ENCODE results near the gene AANAT.

The AANAT gene

DNA sequence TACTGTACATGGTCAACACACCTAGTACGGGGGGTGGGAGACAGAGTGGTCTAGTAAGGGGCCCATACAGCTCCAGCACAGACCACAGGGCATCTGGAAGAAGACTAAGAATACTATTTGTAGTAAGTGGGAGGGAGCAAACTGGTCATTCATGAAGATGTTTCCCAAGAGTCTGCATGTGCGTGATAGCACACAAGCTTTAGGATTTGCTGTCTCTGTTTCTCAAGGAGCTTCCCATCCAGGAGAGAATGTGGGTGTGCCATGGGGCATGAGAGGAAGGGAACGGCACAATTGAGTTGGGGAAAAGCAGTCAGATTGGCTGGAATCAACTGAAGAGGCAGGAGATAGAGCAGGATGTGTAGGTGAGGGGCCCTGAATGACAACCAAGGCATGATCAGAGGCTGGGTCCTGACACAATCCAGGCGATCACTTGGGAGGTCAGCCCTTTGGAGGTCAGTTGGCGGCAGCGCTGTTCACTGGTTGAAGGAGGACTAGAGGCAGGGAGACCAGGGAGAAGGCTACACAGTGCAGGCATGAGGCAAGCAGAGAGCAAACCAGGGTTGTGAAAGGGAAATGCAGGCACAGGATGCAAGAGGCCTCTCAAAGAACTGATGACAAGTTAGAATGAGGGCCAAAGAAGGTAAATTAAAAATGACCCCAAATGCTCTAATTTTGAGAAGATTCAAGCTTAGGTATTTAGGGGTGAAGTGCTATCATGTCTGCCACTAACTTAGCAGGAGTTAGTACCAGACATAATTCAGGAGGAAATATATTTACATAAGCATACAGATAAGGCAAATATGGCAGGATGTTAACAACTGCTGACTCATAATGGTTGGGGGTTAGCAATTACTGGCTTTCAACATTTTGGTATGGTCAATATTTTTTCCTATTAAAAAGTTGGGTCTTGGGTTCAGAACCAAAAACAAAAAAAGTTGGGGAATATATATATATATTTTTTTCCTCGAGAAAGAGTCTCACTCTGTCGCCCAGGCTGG, 24.8 kb upstream of the AANAT start:
- DNase-seq (ENCODE audit: low read depth, low spot score), result no peak

DNA sequence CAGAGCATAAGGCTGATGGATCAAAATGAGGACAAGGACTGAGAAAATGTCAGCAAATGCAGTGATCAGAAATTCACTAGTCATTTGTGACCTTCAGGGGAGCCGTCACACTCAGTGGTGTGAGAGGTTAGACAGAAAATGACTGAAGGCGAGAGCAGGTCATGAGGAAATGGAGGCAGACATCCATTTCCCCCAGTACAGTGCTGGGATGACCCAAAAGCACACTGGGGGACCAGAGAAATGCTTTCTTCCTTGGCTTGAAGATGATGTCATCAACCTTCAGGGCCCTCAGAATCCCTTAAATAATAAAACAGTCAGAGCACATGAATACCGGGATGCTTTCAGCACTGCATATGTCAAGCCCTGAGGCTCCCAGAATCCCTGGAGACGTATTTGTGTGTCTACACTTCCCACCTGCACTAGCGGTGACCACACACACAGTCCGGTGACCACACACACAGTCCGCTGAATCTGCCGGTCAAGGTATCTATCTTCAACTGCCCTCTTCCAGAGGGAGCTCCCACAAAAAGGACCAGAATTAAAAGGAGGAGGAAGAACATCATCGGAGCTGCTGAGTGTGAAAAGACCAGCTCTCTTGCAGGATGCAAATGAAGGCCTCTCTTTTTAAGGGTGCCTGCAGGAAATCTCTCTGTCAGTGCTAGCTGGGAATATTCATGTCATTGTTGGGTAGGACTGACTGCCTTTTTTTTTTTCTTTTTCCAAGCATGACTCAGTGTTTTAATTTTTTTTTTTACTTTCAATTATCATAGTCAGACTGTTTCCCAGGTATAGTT, 22.7 kb upstream of the AANAT start:
- DNase-seq (ENCODE audit: low read depth, low spot score), result no peak

DNA sequence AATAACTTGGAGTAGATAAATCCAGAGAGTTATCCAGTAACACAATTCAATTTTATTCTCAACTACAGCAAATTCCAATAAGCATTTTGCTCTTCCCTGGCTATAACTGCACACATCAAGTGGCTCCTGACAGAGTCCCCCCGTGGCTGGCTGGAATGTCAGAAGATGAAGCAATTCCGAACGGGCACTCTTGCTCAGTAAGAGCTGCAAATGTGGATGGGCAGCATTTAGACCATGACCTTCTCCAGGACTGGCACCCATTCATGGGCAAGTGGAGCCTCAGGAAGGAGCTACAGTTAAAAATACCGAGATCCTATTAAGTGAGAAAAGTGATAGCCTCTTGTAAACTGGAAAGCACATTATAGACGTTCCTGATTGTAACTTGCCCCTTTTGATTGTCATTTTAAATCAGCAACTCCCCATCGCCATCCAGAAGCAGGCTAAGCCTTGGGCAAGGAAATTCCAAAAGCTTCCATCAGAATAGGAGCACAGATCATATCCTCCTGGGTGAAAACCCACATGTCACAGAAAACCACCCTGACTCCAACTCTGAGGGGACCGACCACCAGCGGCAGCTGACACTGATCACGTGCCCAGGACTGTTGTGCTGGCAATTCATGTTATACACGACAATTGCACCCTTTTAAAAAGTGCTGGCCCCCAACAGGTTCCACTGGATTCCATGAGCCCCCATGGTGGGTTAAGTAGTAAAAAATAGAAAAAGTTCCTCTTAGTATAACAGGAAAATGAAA, 21.5 kb upstream of the AANAT start:
- DNase-seq (ENCODE audit: low read depth, low spot score), result no peak

DNA sequence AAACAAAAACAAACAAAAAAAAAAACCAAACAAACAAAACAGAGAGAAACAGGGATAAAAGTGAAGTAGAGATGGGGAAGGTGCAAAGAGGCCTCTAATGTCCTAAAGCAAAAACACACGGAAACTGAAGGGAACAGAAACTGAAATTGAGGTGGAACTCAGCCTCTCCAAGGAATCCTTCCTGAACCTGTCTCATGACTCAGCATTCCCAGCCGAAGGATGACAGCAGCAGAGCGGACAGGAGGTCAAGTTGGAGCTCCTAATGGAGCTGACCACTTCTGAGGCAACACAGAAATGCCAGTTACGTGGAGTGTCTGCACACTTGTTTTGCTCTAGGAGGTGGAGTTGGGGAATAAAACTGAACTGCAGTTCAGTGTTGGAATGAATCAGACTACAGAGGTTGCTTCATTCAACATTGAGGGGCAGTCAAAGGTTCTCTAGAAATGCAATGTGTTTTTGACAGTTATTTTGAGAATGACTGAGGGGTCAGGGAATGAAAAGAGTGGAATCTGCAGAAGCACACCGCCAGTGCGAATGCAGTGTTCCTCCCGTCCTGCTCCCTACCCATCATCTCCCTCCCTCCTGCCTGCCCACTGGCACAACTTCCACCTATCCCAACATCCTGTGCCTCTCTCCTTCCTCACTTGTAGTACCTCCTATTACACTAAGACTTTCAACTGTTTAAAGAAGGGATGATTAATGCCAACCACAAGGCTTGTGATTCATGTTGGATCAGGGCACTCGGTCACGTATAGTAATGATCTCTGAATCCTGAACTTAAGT, 20.8 kb upstream of the AANAT start:
- no peak for DNase-seq (ENCODE audit: low read depth, low spot score)

DNA sequence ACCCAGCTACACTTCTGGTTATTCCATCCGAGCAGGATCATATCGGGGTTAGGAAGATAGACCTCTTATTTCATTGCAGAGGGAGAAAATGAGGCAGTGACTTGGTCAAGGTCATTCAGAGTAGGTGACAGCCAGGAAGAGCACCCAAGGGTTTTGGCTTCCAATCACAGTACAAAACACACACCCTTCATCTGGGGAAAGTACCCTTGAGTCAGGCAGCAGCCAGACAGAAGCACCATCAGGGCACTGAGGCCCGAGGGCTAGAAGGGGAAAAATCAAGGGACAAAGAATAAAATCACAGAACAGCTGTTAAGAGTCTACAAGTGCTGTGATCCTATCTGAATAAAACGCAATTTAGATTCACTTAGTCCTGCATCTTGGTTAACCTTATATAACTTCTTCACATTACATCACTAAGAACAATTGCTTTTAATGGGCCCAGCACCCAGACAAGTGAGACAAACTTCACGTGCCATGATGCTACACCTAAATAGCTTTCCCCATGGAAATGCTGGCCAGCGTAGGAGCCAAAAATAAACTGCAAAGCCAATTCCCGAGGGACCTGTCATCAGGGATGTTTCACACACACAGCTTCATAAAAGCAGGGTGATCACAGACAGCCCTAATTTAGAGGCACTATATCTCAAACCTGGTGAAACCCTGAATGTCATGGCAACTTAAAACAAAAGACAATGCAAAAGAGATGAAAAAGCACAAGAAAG, 19.3 kb upstream of the AANAT start:
- DNase-seq (ENCODE audit: low read depth, low spot score), result no peak

DNA sequence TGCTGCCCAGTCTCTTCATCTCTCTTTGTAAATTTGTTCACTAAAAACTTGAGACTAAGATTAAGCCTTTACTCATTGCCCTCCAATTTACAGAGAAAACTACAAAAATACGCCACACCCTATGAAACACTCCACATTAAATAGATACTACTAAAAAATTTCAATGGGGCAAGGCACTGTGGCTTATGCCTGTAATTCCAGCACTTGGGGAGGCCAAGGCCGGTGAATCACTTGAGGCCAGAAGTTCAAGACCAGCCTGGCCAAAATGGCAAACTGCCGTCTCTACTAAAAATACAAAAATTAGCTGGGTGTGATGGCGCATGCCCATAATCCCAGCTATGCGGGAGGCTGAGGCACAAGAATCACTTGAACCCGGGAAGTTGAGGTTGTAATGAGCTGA, 18.3 kb upstream of the AANAT start:
- DNase-seq (ENCODE audit: low read depth, low spot score), result no peak

DNA sequence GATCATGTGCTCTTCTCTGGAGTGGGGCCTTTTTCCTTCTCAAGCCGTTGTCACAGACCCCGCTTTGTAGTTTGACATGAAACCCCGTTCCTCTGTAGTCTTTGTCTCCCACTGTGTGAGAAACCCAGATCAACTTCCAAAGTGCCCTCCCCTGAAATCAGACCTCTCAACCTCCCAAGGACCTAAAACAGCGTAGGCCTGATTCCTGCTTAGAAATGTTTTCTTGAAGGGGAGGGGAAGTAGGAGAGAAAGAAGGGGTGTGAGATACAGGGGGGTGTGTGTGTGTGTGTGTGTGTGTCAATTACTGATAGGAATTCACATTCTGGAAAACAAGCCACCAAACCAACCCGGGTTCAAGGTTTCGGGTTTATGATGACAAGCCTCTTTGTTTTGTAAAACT, 15.9 kb upstream of the AANAT start:
- no peak for DNase-seq (ENCODE audit: low read depth, low spot score)

DNA sequence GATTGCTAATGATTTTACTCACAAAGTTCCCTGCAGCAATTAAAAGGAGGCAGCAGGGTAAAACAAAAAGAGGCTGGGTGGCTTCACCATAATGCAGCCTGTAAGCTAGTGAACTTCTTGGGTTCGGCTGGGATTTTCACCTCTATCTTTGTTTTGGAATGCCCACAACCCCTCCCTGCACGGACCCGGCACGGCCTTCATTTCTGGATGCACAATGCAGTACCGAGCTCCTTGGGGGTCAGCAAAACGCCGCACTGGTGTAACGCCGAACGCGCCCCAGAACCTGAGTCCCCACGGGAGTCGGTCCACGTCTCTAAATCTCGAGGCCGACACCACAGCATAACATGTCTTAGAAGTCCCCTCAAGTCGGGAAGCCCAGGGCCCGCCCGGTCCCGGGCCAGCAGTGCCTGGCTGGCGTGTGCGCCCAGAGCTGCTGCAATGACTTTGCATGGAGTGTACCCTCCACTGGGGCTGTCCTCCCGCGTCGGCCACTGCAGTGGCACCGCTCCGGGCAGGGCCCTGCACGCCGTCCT, 15.2 kb upstream of the AANAT start:
- no peak for DNase-seq (ENCODE audit: low read depth, low spot score)

DNA sequence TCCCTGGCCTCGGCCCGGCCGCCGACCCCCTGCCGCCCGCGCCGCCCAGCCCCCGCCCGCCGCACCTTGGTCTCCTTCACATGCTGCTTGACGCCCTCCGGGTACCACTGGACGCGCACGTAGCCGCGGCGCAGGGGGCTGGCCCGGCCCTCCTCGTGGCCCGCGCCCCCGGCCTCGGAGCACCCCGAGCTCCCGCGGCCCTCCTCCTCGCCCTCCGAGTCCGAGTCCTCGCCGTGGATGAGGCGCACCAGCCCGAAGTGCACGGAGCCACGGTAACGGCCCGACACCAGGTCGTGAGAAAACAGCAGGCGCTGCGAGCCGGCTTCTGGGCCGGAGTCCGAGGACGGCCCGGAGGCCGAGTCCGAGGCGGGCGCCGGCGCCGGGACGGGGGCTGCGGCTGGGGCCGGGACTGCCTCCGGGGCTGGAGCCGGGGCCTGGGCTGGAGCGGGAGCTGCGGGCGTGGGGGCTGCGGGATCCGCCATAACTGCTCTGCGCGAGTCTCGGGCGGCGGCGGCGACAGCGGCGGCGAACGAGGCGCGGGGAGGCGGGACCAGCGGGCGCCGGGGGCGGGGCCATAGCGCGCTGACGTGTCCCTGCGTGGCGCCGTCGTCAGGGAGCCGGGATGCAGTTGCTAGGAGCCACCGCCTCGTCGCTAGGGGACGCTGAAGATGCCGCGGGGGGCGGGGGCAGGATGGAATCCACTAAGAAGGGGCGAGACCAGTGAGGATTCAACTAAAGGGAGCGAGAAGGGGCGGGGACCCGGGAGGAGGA, 14.6 kb upstream of the AANAT start, which contains the start of gene UBE2O:
TSS of gene UBE2O (minus strand) at position 493 of the 771 bp plus-strand sequence. CDS start at position 482, 11 bp downstream.
- DNase-seq (ENCODE audit: low read depth, low spot score), result no peak

DNA sequence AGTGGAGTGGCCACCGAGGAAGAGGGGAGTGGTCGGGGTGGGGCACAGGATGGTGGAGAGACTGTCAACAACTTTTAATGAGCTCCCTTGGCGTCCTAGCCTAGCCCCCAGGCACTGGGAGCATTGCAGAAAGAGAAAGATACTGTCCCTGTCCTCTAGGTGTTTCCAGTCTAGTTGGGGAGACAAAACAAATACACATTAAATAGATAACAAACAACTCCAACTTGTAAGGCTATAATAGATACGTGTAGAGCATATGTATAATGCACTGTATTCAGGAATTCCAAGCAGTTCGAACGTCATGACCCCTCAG, 14.0 kb upstream of the AANAT start:
- no peak for DNase-seq (ENCODE audit: low read depth, low spot score)

DNA sequence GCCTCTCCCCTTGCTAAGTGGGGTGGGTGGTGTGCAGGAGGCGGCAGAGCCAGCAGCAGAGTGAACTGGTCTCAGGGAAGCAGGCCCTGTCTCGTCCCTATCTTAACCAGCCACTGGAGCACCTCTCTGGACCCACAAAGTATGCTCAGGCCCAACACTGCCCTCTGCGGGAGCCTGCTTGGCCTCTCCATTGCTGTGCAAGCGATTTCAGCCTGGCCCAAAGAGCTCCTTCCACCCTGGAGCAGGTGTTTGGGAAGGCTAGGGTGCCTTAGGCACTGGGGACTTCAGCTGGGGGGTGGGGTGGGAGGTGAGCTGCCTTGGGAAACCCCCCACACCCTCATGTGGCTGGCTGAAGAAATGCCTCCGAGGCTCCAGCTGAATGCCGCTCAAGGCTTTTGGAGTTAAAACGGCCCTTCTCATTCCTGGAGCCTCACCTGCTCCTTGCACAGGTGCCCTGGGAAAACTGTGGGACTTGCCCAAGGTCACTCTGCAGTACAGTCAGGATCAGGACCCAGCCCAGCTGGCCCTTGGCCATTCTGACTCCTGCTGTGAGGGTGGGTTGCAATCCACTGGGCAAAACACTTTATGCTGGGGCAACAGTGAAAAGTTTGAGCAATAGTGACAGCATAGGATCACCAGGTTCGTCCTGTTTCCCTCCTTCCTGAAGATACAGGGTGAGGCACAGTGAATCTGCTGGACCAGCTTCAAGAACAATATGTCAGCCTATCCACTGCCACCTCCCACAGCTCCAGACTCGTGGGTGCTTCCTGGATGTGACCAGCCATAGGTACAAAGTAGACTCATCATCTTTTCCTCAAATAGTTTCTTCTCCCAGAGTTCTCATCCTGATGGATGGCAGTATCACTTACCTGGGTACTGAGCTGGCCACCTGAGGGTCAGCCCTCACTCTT, 8.6 kb upstream of the AANAT start:
- no peak for DNase-seq (ENCODE audit: low read depth, low spot score)

DNA sequence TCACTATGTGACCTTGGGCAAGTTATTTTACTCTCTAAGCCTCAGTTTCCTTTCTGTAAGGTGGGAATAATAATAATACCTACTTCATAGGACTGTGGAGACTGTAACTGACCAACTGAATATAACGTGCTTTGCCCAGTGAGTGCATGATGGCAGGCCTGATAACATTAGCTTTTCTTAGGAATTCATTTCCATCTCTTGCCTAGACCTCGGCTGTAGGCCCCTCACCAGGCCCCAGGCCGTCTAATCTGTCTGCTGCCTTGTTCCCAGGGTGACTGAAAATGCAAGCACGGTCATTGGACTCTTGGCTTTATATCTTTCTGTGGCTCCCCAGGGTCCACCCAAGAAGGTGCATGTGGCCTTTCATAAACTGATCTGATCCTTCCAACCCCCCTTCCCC, 7.7 kb upstream of the AANAT start:
- DNase-seq (ENCODE audit: low read depth, low spot score), result no peak

DNA sequence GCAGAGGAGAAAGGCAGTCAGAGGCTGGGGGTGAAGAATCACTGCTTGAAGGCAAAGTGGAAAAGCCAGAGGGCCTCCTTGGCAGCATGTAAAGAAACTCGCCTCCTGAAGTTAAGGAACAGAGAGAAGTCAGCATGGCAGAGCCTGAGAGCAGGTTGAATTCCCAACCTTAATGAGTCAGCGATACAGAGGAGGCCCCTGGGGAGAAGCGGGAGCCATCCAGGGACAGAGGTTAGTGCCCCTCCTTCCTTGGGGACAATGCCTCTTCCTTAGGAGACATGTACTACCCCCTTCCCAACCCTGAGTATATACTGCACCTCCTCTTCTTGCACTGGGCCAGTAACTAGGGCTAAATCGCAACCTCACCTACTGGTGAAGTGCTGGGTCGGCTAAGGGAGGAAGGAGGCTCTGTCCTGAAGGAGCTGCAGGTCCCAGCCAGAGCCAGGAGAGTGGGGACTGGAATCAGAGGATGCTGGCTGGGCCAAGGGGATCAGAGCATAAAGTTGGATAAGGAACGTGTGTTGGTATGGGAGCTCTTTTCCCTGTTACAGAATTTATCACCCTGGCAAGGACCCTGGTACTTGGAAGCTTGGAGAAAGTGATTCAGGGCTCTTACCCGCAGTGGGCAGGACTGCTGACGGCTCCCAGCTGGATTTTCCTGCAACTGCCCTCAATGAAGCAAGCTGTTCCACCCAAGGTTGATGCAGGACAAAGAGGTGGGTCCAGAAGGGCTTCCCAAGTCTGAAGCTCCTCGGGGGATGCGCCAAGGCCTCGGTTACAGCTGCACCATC, 5.4 kb upstream of the AANAT start:
- DNase-seq (ENCODE audit: low read depth, low spot score), result no peak

DNA sequence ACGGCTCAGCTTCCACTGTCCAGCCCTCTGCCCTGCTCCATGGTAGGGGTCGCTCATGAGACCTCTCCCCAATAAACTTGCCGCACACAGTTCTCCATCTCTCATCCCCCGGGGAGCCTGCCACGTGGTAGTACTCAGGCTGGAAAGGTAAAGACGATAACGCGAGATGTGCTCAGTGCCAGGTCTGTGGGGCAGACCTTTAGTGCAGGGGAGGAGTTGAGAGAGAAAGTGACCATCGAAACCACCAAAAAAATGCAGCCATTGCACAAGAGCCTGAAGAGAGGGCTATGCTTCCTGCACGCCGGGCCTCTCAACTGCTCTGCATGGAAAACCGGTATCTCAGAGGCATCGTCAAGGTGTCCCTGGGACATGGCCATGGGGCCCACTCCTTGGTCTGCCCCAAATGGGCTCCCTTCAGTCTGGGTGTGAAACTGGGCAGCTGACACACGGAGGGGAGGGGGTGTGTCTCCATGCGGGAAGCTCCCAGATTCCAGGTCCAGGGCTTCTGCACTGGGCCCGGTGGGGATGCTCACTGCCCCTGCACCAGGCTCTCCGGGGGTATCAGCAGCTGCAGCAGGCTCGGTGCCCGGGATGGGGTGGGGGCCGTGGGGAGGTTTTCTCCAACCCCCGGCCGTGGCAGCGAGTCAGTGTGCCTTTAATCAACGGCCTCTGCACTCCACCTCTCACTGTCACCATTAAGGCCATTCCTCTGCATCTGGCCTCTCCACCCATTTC, 4.7 kb upstream of the AANAT start:
- DNase-seq (ENCODE audit: low read depth, low spot score), result no peak

DNA sequence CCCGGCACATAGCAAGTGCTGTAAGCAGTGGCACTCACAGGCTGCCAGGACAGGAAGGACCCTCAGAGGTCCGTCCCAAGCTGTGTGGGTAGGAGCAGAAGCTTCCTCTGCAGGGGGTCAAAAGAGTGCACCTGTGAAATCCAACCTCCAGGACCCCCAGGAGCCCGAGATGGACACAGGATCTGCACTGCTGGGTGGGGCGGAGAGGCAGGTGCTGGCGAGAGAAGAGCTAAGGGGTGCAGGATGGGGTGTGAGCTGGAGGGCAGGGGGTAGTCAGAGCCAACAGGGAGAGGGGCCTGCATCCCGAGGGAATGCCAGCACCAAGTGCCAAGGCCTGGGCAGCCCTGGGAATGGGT, 650 bp upstream of the AANAT start:
- DNase-seq (ENCODE audit: low read depth, low spot score), result no peak

DNA sequence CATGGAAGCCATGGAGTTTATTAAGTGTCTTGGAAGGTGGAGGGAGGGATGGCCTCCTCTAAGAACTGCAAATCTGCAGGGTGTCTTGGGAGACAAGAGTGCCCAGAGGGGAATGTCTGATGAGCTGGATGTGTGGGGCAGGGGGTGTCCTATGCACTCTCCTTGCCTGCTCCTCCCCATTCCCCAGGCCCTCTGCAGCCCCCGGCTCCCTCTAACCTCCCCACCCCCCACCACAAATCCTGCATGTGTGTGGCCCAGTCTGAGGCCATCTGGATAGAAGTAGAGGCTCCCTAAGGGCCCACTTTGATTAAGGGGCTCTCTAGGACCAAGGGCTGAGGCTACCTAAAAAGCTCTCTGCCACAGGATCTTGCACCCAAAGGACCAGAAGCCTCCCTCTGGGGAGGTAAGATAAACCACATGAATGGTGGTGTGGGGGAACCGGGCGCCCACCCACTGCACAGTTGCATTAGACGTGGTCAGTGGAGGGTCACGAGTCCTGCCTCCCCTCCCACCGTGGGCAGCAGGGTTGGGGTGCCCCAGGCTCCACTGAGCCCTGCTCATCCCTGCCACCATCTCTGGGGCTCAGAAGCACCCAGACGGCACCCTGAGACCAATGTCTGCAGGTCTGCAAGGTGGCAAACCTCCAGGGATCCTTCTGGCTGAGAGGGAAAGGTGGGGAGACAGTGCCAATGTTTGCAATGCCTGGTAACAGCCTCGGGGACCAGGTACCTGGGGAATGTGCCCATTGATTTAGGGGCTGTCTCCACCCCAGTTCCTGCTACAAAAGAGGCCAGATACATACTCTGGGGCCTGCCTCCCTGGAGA, 618 bp downstream of the AANAT start:
- no peak for DNase-seq (ENCODE audit: low read depth, low spot score)
